ENCODE measurements around the gene MME.
"Not testable (repeated sequence)": the region's sequence is repeated elsewhere in the genome, so short reads cannot be mapped to it uniquely, and the experiment has no call there.

Gene MME

GRCh38 chr3:155106119-155106518 lies 26.0 kb downstream of the MME start:
- Mint-ChIP-seq H3K4me1 (no peaks in the 10 kb centered on the region), H3K36me3 (no peaks in the 10 kb centered on the region), H3K27ac (no peak overlapping the region), H3K9me3 (no peaks in the 10 kb centered on the region), H3K27me3 (no peaks in the 10 kb centered on the region), H3K4me3 (no peak overlapping the region)

DNA sequence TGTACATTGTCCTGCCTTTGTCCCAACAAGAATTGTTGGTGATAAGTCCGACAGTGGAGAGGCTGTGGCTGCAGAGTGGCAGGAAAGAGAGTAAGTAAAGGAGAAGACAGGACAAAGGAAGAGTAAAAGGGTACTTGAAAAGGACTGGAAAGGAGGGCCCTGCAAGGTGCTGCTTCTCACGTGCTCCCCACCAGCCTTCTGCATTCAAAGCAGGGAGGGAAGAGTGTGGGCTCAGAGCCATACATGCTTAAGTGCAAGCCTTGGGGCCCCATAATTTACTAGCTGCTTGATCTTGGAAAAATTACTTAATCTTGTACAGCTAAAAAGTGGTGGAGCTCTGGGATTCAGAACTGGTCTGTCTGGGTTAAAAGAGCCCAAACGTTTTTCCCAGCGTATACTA lies 29.9 kb downstream of the MME start:
- Mint-ChIP-seq H3K27me3 (no peaks in the 10 kb centered on the region), H3K27ac (no peak overlapping the region), H3K4me3 (no peak overlapping the region), H3K9me3 (no peaks in the 10 kb centered on the region), H3K36me3 (no peaks in the 10 kb centered on the region), H3K4me1 (no peaks in the 10 kb centered on the region)

GRCh38 chr3:155110996-155111901 lies 31.1 kb downstream of the MME start:
- Mint-ChIP-seq H3K27me3 (no peaks in the 10 kb centered on the region), H3K36me3 (no peaks in the 10 kb centered on the region), H3K27ac (no peak overlapping the region), H3K4me3 (no peak overlapping the region), H3K9me3 (no peaks in the 10 kb centered on the region), H3K4me1 (no peaks in the 10 kb centered on the region)

DNA sequence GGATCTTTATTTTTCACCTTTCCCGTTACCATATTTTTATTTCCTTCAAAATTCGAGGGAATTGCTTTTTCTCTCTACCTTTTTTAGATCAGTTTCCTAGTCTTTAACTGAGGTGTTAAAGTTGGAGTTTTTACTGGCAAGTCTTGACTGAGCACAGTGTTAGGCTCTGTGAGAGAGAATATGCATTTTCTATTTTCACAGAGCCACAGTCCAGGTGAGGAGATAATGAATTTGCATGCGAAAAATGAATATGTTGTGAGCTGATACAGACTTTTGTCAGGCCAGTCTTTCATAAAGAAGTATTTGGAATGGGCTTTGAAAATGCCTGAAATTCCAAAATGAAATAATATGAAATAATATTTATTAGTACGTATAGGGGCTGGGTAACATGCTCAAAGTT lies 31.9 kb downstream of the MME start:
- H3K36me3 Mint-ChIP-seq: no peaks in the 10 kb centered on the region
- no peak overlapping the region for H3K4me3 Mint-ChIP-seq
- H3K27me3 Mint-ChIP-seq: no peaks in the 10 kb centered on the region
- no peak overlapping the region for H3K27ac Mint-ChIP-seq
- H3K9me3 Mint-ChIP-seq: no peaks in the 10 kb centered on the region
- H3K4me1 Mint-ChIP-seq: no peaks in the 10 kb centered on the region

DNA sequence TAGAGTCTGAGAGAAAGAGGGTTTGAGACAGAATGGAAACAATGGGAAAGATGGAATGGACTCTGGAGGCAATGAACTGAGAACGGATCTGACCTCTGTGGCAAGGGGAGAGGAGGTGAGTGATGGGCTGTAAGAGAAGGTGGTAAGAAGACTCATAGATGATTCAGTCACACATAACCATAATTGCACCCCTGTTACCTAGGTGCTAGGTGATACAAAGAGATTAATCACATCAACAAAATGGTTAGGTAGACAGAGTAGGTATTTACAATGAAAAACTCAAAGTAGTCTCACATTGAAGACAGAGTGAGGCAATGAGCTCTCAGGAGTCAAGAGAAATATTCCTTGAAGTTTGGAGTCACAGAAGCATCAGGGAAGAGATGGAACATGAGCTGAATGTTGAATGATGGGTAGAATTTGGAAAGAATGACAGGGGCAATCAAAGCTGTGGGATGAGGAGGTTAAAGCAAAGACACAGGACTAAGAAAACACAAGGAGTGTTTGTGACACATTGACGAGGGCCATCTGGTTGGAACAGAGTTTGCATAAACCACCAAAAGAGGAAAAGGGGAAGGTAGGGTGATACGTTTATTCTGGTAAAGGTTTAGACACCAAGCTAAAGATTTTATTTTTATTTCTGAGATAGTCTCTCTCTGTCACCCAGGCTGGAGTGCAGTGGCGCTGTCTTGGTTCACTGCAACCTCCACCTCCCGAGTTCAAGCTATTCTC lies 32.7 kb downstream of the MME start:
- no peaks in the 10 kb centered on the region for H3K9me3 Mint-ChIP-seq
- H3K27me3 Mint-ChIP-seq: no peaks in the 10 kb centered on the region
- no peak overlapping the region for H3K4me3 Mint-ChIP-seq

DNA sequence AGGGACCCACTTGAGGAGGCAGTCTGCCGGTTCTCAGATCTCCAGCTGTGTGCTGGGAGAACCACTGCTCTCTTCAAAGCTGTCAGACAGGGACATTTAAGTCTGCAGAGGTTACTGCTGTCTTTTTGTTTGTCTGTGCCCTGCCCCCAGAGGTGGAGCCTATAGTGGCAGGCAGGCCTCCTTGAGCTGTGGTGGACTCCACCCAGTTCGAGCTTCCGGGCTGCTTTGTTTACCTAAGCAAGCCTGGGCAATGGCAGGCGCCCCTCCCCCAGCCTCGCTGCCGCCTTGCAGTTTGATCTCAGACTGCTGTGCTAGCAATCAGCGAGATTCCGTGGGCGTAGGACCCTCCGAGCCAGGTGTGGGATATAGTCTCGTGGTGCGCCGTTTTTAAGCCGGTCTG lies 44.6 kb downstream of the MME start:
- not testable (repeated sequence) for H3K36me3 Mint-ChIP-seq, H3K27ac Mint-ChIP-seq, H3K9me3 Mint-ChIP-seq, H3K4me1 Mint-ChIP-seq, H3K4me3 Mint-ChIP-seq, H3K27me3 Mint-ChIP-seq

More for the DNA sequence above, 32.7 kb downstream of the MME start:
- Mint-ChIP-seq H3K36me3 (no peaks in the 10 kb centered on the region), H3K4me1 (no peaks in the 10 kb centered on the region), H3K27ac (no peak overlapping the region)

DNA sequence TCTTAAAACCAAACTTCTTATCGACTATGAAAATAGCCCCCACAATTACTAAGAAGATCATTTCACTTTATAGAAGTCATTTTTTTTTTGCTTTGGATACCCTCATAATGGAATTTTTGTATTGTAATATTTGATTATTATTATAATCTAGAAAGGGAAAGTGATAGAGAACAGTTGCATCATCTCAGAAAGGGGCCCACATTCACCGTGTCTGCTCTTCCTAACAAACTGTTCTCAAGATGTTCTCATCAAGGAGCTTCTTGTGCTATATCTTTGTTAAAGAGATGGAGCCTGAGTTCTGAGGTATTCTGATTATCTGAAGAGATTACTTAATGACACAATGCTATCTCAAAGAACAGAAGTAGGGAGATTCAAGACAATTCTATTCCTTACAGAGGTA lies 49.3 kb downstream of the MME start:
- Mint-ChIP-seq H3K9me3 (peaks cover 4% of the 10 kb centered on the region), H3K4me3 (no peak overlapping the region), H3K27me3 (no peaks in the 10 kb centered on the region), H3K36me3 (no peaks in the 10 kb centered on the region), H3K27ac (no peak overlapping the region), H3K4me1 (no peaks in the 10 kb centered on the region)

DNA sequence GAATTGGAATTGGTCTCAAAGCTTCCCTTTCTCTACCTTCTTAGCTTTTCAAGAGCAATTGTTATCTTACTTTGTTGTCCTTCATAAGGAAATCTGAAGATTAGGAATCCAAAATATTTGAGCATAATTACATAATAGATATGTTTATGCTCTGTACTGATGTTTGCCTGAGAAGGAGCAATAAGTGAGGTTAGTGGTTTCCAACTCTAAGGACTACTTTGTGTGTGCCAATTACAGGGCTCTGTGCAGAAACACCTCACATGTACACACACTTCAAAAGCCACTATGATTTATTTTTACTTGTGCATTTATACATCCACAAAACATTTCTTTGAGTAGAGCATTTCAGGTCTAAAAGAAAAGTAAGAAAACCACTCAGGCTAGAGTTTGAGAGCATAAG lies 49.9 kb downstream of the MME start:
- no peaks in the 10 kb centered on the region for H3K36me3 Mint-ChIP-seq
- H3K9me3 Mint-ChIP-seq: peaks cover 4% of the 10 kb centered on the region
- H3K4me3 Mint-ChIP-seq: no peak overlapping the region
- H3K27me3 Mint-ChIP-seq: no peaks in the 10 kb centered on the region
- no peak overlapping the region for H3K27ac Mint-ChIP-seq
- no peaks in the 10 kb centered on the region for H3K4me1 Mint-ChIP-seq

DNA sequence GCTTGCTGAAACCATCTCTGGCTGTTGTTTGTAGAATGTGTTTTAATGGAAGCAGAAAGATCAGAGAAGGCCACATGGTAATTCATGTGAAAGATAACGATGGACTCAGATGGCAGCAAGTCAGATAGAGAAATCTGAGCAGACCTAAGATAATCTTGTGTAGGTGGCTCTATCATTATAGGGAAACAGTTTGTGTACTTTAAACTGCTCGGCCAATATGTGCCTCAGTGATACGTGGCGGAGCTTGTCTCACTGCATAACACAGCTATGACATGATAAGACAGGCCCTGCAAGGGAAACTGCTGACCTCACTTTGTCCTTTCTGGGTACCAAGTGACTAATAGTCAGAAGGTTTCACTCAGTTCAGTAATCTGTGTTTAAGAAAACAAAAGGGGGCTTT lies 51.0 kb downstream of the MME start:
- H3K4me1 Mint-ChIP-seq: no peaks in the 10 kb centered on the region
- peaks cover 4% of the 10 kb centered on the region for H3K9me3 Mint-ChIP-seq
- no peaks in the 10 kb centered on the region for H3K36me3 Mint-ChIP-seq
- no peaks in the 10 kb centered on the region for H3K27me3 Mint-ChIP-seq
- H3K4me3 Mint-ChIP-seq: no peak overlapping the region
- H3K27ac Mint-ChIP-seq: no peak overlapping the region

DNA sequence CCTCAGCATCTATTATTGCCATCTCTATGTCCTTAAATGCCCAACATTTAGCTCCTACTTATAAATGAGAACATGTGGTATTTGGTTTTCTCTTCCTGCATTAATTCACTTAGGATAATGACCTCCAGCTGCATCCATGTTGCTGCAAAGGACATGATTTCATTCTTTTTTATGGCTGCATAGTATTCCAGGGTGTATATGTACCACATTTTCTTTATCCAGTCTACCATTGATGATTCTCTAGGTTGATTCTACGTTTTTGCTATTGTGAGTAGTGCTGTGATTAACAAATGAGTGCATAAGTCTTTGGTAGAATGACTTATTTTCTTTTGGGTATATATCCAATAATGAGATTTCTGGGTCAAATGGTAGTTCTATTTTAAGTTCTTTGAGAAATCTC lies 54.2 kb downstream of the MME start:
- H3K9me3 Mint-ChIP-seq, H3K27me3 Mint-ChIP-seq, H3K4me1 Mint-ChIP-seq, H3K27ac Mint-ChIP-seq, H3K4me3 Mint-ChIP-seq, H3K36me3 Mint-ChIP-seq: not testable (repeated sequence)

- no peaks in the 10 kb centered on the region for H3K36me3 Mint-ChIP-seq
- no peaks in the 10 kb centered on the region for H3K9me3 Mint-ChIP-seq
- no peak overlapping the region for H3K4me3 Mint-ChIP-seq
- H3K4me1 Mint-ChIP-seq: no peaks in the 10 kb centered on the region
- H3K27me3 Mint-ChIP-seq: no peaks in the 10 kb centered on the region
- H3K27ac Mint-ChIP-seq: no peak overlapping the region
Measured at GRCh38 chr3:155135003-155135402, 54.9 kb downstream of the MME start.

- Mint-ChIP-seq H3K4me1 (no peaks in the 10 kb centered on the region), H3K9me3 (no peaks in the 10 kb centered on the region), H3K4me3 (no peak overlapping the region), H3K36me3 (no peaks in the 10 kb centered on the region), H3K27me3 (no peaks in the 10 kb centered on the region), H3K27ac (no peak overlapping the region)
Measured at GRCh38 chr3:155138677-155139076, 58.6 kb downstream of the MME start.

DNA sequence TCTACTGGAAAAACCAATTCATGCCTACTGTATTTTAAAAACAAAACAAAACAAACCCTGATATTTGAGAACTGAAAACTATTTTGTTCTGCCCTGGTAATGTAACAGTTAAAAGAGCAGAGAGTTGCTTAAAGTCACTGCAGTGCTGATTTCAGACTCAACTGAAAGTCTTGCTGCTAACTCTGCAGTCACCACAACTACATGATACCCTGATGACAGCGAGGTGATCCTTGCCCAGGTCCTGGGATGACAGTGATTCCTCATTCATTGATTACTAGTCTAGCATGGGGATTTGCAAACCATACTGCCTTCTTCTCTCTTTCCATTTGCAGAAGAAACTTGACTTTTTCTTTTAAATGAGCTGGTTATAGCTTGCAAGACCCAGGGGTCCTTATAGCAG lies 67.5 kb downstream of the MME start:
- Mint-ChIP-seq H3K27me3 (no peaks in the 10 kb centered on the region), H3K36me3 (no peaks in the 10 kb centered on the region), H3K4me1 (no peaks in the 10 kb centered on the region), H3K4me3 (no peak overlapping the region), H3K9me3 (no peaks in the 10 kb centered on the region), H3K27ac (no peak overlapping the region)

GRCh38 chr3:155149494-155149893 lies 69.4 kb downstream of the MME start:
- no peaks in the 10 kb centered on the region for H3K9me3 Mint-ChIP-seq
- H3K4me1 Mint-ChIP-seq: no peaks in the 10 kb centered on the region
- H3K4me3 Mint-ChIP-seq: no peak overlapping the region
- no peaks in the 10 kb centered on the region for H3K36me3 Mint-ChIP-seq
- H3K27me3 Mint-ChIP-seq: no peaks in the 10 kb centered on the region
- H3K27ac Mint-ChIP-seq: no peak overlapping the region

- H3K4me1 Mint-ChIP-seq: no peaks in the 10 kb centered on the region
- no peak overlapping the region for H3K27ac Mint-ChIP-seq
- H3K36me3 Mint-ChIP-seq: no peaks in the 10 kb centered on the region
- no peaks in the 10 kb centered on the region for H3K9me3 Mint-ChIP-seq
- H3K27me3 Mint-ChIP-seq: no peaks in the 10 kb centered on the region
- H3K4me3 Mint-ChIP-seq: no peak overlapping the region
Measured at GRCh38 chr3:155153242-155154186, 73.4 kb downstream of the MME start.

GRCh38 chr3:155154255-155154654 lies 74.1 kb downstream of the MME start:
- Mint-ChIP-seq H3K4me3 (no peak overlapping the region), H3K27me3 (no peaks in the 10 kb centered on the region), H3K9me3 (no peaks in the 10 kb centered on the region), H3K27ac (no peak overlapping the region), H3K36me3 (no peaks in the 10 kb centered on the region), H3K4me1 (no peaks in the 10 kb centered on the region)
